HEK293 (cell line): ENCODE data around the gene SMKR1.

ENCODE experiments used
- CTCF ChIP-seq: fragments of 450-650 bp; formaldehyde crosslinking; IDR thresholded peaks from 2 replicates; pipeline ENCODE4 v1.5.1; 2016; ENCODE audit warnings: missing biosample characterization, missing genetic modification characterization
- EGR2 ChIP-seq: fragments of 450-650 bp; formaldehyde crosslinking; IDR thresholded peaks from 2 replicates; pipeline ENCODE4 v1.5.1; 2016; ENCODE audit warnings: low read depth, missing biosample characterization, missing genetic modification characterization
- GLI2 ChIP-seq: fragments of 450-650 bp; formaldehyde crosslinking; IDR thresholded peaks from 2 replicates; pipeline ENCODE4; 2017; ENCODE audit warnings: missing biosample characterization, missing genetic modification characterization, low read depth, borderline replicate concordance
- GLIS1 ChIP-seq: fragments of 450-650 bp; formaldehyde crosslinking; IDR thresholded peaks from 2 replicates; pipeline ENCODE4 v1.5.1; 2016; ENCODE audit warnings: missing biosample characterization, missing genetic modification characterization
- HOXA7 ChIP-seq: sonication (generic); formaldehyde crosslinking; IDR thresholded peaks from 2 replicates; pipeline ENCODE4 v1.8.1; 2022; ENCODE audit warnings: missing genetic modification reagents, borderline replicate concordance
- HOXD13 ChIP-seq: sonication (generic); formaldehyde crosslinking; IDR thresholded peaks from 2 replicates; pipeline ENCODE4 v1.8.0; 2022; ENCODE audit warnings: missing genetic modification reagents, borderline replicate concordance
- KLF10 ChIP-seq: fragments of 450-650 bp; IDR thresholded peaks from 2 replicates; pipeline ENCODE4 v1.5.1; 2018; ENCODE audit warnings: missing biosample characterization, mild to moderate bottlenecking, missing genetic modification characterization
- KLF9 ChIP-seq: fragments of 450-650 bp; formaldehyde crosslinking; IDR thresholded peaks from 2 replicates; pipeline ENCODE4 v1.5.1; 2016; ENCODE audit warnings: missing biosample characterization, missing genetic modification characterization, low read depth
- MYNN ChIP-seq: fragments of 450-650 bp; formaldehyde crosslinking; IDR thresholded peaks from 2 replicates; pipeline ENCODE4 v1.5.1; 2016; ENCODE audit warnings: missing biosample characterization, missing genetic modification characterization, borderline replicate concordance
- SP3 ChIP-seq: fragments of 450-650 bp; formaldehyde crosslinking; IDR thresholded peaks from 2 replicates; pipeline ENCODE4 v1.5.1; 2016; ENCODE audit warnings: missing biosample characterization, missing genetic modification characterization
- SP7 ChIP-seq: fragments of 450-650 bp; formaldehyde crosslinking; IDR thresholded peaks from 2 replicates; pipeline ENCODE4 v1.5.1; 2016; ENCODE audit warnings: missing biosample characterization, missing genetic modification characterization
- TSHZ1 ChIP-seq: fragments of 450-650 bp; formaldehyde crosslinking; IDR thresholded peaks from 2 replicates; pipeline ENCODE4 v1.5.1; 2016; ENCODE audit warnings: missing biosample characterization, missing genetic modification characterization, borderline replicate concordance
- ZBTB17 ChIP-seq: fragments of 450-650 bp; formaldehyde crosslinking; IDR thresholded peaks from 2 replicates; pipeline ENCODE4 v1.5.1; 2016; ENCODE audit warnings: missing biosample characterization, missing genetic modification characterization
- ZBTB20 ChIP-seq: fragments of 450-650 bp; formaldehyde crosslinking; IDR thresholded peaks from 2 replicates; pipeline ENCODE4 v1.5.1; 2016; ENCODE audit warnings: missing biosample characterization, missing genetic modification characterization
- ZBTB48 ChIP-seq: fragments of 450-650 bp; formaldehyde crosslinking; IDR thresholded peaks from 2 replicates; pipeline ENCODE4 v1.5.1; 2016; ENCODE audit warnings: missing biosample characterization, missing genetic modification characterization
- ZFP37 ChIP-seq: fragments of 450-650 bp; formaldehyde crosslinking; IDR thresholded peaks from 2 replicates; pipeline ENCODE4 v1.5.1; 2016; ENCODE audit warnings: missing biosample characterization, missing genetic modification characterization
- ZNF174 ChIP-seq: fragments of 450-650 bp; formaldehyde crosslinking; IDR thresholded peaks from 2 replicates; pipeline ENCODE4 v1.5.0; 2017; ENCODE audit warnings: missing biosample characterization, mild to moderate bottlenecking, missing genetic modification characterization
- ZNF184 ChIP-seq: fragments of 450-650 bp; IDR thresholded peaks from 2 replicates; pipeline ENCODE4 v1.5.1; 2018; ENCODE audit warnings: missing biosample characterization, mild to moderate bottlenecking, missing genetic modification characterization
- ZNF266 ChIP-seq: fragments of 450-650 bp; formaldehyde crosslinking; IDR thresholded peaks from 2 replicates; pipeline ENCODE4 v1.5.1; 2016; ENCODE audit warnings: missing biosample characterization, missing genetic modification characterization, low read depth
- ZNF341 ChIP-seq: fragments of 450-650 bp; formaldehyde crosslinking; IDR thresholded peaks from 2 replicates; pipeline ENCODE4; 2016; ENCODE audit warnings: low read depth, missing biosample characterization, missing genetic modification characterization
- ZNF37A ChIP-seq: fragments of 450-650 bp; IDR thresholded peaks from 2 replicates; pipeline ENCODE4 v1.5.1; 2018; ENCODE audit warnings: missing biosample characterization, missing genetic modification characterization
- ZNF398 ChIP-seq: fragments of 450-650 bp; formaldehyde crosslinking; IDR thresholded peaks from 2 replicates; pipeline ENCODE4 v1.5.1; 2017; ENCODE audit warnings: missing biosample characterization, missing genetic modification characterization
- ZNF530 ChIP-seq: fragments of 450-650 bp; formaldehyde crosslinking; IDR thresholded peaks from 2 replicates; pipeline ENCODE4 v1.5.1; 2016; ENCODE audit warnings: low read depth, missing biosample characterization, missing genetic modification characterization
- ZNF549 ChIP-seq: fragments of 450-650 bp; IDR thresholded peaks from 2 replicates; pipeline ENCODE4 v1.5.1; 2018; ENCODE audit warnings: missing biosample characterization, missing genetic modification characterization, mild to moderate bottlenecking, inconsistent platforms, moderate library complexity
- ZNF561 ChIP-seq: fragments of 450-650 bp; IDR thresholded peaks from 2 replicates; pipeline ENCODE4 v1.5.1; 2018; ENCODE audit warnings: missing biosample characterization, missing genetic modification characterization, borderline replicate concordance
- ZNF596 ChIP-seq: fragments of 450-650 bp; IDR thresholded peaks from 2 replicates; pipeline ENCODE4 v1.5.0; 2018; ENCODE audit warnings: missing biosample characterization, mild to moderate bottlenecking, missing genetic modification characterization, moderate library complexity
- ZNF600 ChIP-seq: fragments of 450-650 bp; formaldehyde crosslinking; IDR thresholded peaks from 2 replicates; pipeline ENCODE4 v1.5.1; 2016; ENCODE audit warnings: missing biosample characterization, missing genetic modification characterization
- ZNF658 ChIP-seq: fragments of 450-650 bp; formaldehyde crosslinking; IDR thresholded peaks from 2 replicates; pipeline ENCODE4; 2016; ENCODE audit warnings: missing biosample characterization, missing genetic modification characterization
- ZNF792 ChIP-seq: fragments of 450-650 bp; formaldehyde crosslinking; IDR thresholded peaks from 2 replicates; pipeline ENCODE4 v1.5.1; 2016; ENCODE audit warnings: missing biosample characterization, missing genetic modification characterization
- ZNF837 ChIP-seq: fragments of 450-650 bp; formaldehyde crosslinking; IDR thresholded peaks from 2 replicates; pipeline ENCODE4 v1.5.1; 2016; ENCODE audit warnings: missing biosample characterization, missing genetic modification characterization
- TF ChIP-seq, protein P1 (sequence below): fragments of 450-650 bp; formaldehyde crosslinking; IDR thresholded peaks from 2 replicates; pipeline ENCODE4 v1.5.1; 2017; ENCODE audit warnings: missing biosample characterization, missing genetic modification characterization

SMKR1 gene

DNA sequence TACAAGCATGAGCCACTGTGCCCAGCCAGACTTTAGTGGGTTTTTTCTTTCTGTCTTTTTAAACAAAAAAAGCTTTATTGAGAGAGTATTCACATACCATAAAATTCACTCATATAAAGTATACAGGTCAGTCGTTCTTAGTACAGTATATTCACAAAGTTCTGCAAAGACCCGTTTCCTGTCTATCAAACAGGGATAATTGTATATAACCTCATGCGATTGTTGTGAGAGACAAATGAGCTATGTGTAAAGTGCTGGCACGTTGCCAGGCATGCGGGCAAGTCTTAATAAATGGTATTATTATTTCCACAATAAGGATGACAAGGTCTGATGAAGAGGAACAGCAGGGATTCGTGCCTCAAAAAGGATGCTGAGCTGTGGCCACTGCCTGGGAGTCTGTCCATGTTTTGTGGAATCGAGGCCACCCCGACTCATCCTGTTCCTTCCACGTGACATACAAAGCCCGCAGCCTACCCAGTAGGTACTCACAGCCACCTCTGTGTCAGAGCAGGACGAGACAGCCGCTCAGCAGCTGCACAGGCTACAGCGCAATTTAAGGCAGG lies 51.6 kb downstream of the SMKR1 start (continued):
- TF ChIP-seq MYNN (tag by site-specific recombination) (no peak), ZNF792 (tag by site-specific recombination) (no peak), ZBTB48 (tag by site-specific recombination) (no peak), SP3 (tag by site-specific recombination) (no peak), ZNF549 (tag by site-specific recombination) (no peak), TSHZ1 (tag by site-specific recombination) (no peak), GLI2 (tag by site-specific recombination) (no peak; the same call in 1 of the 2 replicates), KLF9 (tag by site-specific recombination) (no peak), HOXA7 (CRISPR knock-in tag) (no peak), ZNF530 (tag by site-specific recombination) (no peak), ZNF398 (tag by site-specific recombination) (no peak), GLIS1 (tag by site-specific recombination) (0 out of 2 replicates have a peak, but pooled peaks have one; percentile 15), ZBTB17 (tag by site-specific recombination) (peak; percentile 56), ZNF184 (tag by site-specific recombination) (peak; percentile 51; the same call in 1 of the 2 replicates), ZFP37 (tag by site-specific recombination) (no peak), SP7 (tag by site-specific recombination) (0 out of 2 replicates have a peak, but pooled peaks have one; percentile 31), EGR2 (no peak), ZNF561 (tag by site-specific recombination) (0 out of 2 replicates have a peak, but pooled peaks have one; percentile 39), KLF10 (tag by site-specific recombination) (0 out of 2 replicates have a peak, but pooled peaks have one; percentile 37), CTCF (tag by site-specific recombination) (no peak), ZNF341 (tag by site-specific recombination) (no peak), ZNF596 (no peak), ZNF658 (tag by site-specific recombination) (no peak), ZBTB20 (tag by site-specific recombination) (peak; percentile 22; the same call in 1 of the 2 replicates), ZNF600 (tag by site-specific recombination) (peak; percentile 61), ZNF174 (tag by site-specific recombination) (0 out of 2 replicates have a peak, but pooled peaks have one; percentile 57), ZNF37A (0 out of 2 replicates have a peak, but pooled peaks have one; percentile 59), HOXD13 (CRISPR knock-in tag) (no peak), ZNF266 (tag by site-specific recombination) (no peak), ZNF837 (tag by site-specific recombination) (no peak)
- TF ChIP-seq, protein P1, sequence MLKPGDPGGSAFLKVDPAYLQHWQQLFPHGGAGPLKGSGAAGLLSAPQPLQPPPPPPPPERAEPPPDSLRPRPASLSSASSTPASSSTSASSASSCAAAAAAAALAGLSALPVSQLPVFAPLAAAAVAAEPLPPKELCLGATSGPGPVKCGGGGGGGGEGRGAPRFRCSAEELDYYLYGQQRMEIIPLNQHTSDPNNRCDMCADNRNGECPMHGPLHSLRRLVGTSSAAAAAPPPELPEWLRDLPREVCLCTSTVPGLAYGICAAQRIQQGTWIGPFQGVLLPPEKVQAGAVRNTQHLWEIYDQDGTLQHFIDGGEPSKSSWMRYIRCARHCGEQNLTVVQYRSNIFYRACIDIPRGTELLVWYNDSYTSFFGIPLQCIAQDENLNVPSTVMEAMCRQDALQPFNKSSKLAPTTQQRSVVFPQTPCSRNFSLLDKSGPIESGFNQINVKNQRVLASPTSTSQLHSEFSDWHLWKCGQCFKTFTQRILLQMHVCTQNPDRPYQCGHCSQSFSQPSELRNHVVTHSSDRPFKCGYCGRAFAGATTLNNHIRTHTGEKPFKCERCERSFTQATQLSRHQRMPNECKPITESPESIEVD = peak; percentile 59; the same call in 1 of the 2 replicates
